HG03175 (cell line): ENCODE measurements around the gene ANKRD29.
"Not testable (repeated sequence)": the region's sequence is repeated elsewhere in the genome, so short reads cannot be mapped to it uniquely, and the experiment has no call there.

Experiments used
- ATAC-seq: cut with Tn5 transposase; IDR thresholded peaks from one replicate; pipeline ENCODE4 v1.9.1; 2021; ENCODE audit warnings: mild to moderate bottlenecking, moderate library complexity; ENCODE audit not compliant: unreplicated experiment

The ANKRD29 gene

DNA sequence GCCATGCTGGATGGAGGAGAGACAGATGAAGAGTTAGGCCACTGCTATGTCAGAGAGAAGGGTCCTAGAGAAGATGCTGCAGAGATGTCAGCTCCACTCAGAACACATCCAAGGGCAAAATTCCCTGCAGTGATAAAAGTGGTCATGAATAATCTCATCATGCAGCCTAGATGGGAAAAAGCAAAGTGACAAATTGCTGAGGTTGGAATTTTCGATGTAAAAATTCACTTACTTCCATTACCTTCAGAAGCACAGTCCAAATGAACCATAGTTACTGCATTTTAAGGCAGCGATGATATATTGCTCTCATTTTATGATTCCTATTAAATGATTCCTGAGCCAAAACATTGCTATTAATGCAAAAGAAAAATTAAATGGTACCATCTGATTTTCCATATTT, 16.4 kb downstream of the ANKRD29 start:
- ATAC-seq = no peak

DNA sequence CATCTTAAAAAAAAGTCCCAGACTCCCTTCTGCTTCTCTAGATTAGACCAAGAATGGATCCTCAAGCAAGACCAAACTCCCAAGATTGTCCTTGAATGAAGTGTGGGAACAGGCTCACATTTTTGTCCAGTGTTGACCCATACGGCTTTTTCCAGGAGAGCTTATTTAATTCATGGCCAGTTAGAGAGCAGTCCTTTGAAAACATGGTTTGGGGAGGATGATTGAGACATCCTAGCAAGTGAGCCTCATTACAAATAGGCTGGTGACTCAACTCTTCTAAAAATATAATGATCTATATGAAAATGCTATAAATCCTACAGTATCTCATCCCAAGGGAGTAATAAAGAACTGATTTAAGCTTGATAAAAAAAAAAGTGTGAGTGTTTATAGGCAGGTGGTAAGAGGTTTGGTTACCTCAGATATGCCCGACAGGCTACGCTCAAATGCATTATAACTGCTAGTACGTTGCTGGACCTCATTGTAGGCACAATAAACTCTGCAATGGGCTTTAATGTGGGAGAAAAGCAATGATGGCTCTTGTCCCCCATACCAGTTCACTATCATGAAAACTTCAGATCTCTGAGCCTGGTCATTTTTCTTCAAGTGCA, 17.0 kb downstream of the ANKRD29 start:
- ATAC-seq = no peak

DNA sequence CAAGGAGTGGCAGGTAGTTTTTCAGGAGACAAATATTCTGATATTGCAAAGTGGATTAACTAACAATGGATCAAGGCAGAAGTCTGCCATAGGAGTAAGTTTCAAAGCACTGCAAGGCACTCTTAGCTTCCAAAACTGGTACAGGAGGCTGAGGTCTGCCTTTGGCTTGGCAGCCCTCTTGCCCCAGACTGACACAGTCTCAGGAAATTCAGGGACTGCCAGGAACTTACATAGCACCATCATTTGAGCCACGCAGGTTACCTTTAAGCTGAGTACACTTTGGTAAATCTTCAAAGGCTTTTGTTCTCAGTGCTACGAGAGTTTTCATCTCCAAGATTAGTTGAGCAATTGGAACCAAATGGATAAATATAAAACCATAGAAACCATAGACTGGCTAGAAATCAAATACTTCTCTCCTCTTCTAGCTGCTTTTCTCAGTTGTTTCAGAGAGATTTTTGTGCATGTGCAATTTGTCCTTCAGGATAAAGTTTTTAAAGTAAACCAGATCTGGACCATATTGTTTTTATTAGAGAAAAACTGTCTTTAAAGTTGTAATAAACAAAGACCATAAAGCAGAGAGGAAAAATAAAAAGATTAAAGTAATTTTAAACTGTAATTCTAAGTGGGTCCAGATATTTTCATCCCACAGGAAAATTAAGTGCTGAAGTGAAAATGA, 18.8 kb downstream of the ANKRD29 start:
- ATAC-seq = no peak

- no peak for ATAC-seq
Observed at GRCh38 chr18:23641937-23642666, 20.6 kb downstream of the ANKRD29 start.

- ATAC-seq = no peak
Observed at GRCh38 chr18:23641143-23641720, 21.5 kb downstream of the ANKRD29 start.

GRCh38 chr18:23640052-23640451, 22.7 kb downstream of the ANKRD29 start:
- no peak for ATAC-seq

GRCh38 chr18:23636433-23636832, 26.3 kb downstream of the ANKRD29 start:
- not testable (repeated sequence) for ATAC-seq

DNA sequence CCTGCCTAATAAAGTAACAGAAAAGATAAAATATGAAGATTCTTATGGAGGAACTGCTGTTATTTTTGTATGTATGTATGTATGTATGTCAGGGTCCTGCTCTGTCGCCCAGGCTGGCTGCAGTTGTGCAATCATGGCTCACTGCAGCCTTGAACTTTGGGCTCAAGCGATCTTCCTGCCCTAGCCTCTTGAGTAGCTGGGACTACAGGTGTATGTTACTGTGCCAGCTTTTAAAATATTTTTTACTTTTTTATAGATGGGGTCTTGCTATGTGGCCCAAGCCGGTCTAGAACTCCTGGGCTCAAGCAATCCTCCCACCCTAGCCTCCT, 26.7 kb downstream of the ANKRD29 start:
- no peak for ATAC-seq

- no peak for ATAC-seq
Observed at GRCh38 chr18:23635283-23636070, 27.2 kb downstream of the ANKRD29 start.

DNA sequence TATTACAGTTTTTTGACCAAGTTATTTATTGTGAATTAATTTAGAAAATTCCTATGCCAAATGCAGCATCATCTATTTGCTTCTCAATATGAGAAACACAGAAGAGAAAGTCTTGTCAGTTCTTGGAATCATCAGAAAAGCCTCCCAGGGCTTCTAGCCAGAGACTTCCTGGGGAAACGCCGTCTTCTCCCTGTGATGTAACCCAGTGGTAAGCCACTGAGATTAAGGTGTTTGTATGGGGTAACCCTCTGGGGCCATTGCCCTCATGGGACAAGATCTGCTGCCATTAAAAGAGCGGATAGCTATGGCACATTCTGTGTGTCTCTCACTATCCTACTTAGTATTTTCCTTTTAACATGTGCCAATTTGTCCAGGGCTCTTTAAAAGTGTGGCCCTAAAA, 28.0 kb downstream of the ANKRD29 start:
- ATAC-seq = no peak

GRCh38 chr18:23632615-23633014, 30.1 kb downstream of the ANKRD29 start:
- no peak for ATAC-seq

DNA sequence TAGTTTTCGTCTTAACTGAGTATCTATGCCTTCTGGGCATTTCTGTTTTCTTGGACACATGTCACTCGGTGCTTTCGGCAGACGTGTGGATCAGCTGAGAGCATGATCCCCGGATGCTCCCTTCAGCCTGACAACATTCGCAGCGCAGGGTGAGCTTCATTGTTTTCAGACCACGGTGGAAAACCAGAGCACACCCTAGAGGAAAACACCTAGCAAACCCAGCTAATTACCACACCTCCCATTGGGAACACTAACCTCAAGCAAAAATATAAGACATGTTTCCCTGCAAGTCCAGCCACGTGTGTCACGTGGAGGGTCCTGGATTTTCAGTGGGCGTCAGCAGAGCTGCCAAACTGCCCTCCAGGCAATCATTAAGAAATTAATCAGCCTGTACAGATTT, 31.0 kb downstream of the ANKRD29 start:
- ATAC-seq = no peak

DNA sequence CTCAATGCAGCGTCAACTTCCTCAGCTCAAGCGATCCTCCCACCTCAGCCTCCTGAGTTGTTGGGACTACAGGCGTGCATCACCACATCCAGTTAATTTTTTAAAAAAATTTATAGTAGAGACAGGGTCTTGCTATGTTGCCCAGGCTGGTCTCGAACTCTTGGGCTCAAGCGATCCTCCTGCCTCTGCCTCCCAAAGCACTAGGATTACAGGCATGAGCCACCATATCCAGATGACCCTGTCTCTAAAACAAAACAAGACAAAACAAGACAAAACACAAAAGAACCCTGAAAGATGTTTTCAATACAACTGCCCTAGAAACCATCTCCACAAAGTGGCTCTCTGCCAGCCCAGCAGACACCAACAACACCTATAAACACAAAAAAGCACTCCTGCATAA, 31.4 kb downstream of the ANKRD29 start:
- no peak for ATAC-seq

DNA sequence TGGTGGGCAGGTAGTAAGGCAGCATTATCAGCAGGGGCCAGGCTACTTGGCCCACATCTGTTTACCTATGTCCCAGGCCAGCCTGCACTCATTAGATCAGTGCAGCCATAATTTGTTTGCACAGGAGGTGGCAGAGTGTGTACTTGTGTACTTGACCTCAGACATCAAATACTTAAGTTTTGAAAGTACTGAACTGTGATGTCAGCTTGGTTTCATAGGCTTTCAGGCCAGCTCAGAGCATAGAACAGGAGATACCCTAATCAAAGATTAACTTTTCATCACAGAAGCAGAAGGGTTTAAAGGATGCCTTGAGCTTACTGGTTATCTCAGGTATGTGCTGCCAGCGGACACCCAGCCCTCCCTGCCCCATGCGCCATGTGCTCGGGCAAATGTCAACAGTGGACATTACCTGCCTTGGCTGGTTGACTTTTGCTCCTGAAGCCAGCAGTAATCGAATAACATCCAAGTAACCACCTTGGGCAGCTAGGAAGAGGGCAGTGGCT, 33.2 kb downstream of the ANKRD29 start:
- ATAC-seq = peak; percentile 95

- no peak for ATAC-seq
Observed at GRCh38 chr18:23627970-23628369, 34.7 kb downstream of the ANKRD29 start.

DNA sequence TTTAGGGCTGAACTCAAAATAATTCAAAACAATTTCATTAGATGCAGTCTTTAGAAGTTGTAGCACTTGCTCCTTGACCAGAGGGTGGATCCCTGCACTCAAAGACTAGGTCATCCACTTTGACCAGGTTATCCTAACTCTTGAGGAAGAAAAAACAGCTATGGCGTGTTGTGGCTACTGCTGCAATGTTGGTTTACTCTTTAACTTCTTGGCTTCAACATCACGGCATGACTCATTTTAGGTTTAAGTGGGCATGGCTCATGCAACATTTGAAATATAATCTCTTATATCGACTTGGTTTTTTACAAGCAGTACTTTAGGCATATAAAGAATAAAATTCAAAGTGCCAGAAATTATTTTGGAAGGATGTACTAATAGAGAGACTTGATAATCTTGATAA, 35.4 kb downstream of the ANKRD29 start:
- no peak for ATAC-seq

DNA sequence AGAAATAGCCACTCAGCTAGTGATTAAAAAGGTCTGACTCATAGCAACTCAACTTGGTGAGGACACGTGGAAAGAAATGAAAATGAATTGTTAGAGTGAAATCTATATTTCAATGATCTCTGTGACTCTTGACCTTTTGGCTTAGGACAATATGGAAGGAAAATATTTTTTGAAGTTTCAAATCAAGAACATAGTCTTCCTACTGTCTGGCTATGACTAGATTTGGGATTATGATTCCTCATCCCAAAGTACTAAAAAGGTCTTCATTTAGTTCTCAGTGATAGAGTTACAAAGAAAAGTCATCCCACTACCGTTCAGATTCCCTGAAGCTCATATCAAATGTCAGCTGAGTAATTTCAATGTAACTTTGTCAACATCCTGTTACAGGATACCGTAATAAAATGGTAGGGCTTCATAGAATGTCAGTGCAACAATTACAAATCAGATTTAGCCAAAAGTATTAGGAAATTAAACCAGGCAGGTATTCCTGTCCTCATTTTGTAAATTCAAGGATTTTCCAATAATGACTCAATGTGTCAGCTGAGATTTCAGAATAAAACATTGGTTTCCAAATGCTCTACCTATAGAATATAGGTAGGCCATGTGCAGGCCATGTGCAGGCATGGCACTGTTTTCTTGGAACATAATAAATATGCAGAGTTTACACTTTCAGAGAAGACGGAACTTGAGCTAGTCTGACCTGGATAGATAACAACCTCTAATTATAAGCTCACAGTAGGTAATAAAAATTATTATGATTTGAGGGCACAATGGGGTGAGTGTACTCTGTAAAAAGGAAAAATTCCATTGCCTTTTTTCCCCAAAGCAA, 36.0 kb downstream of the ANKRD29 start:
- no peak for ATAC-seq

DNA sequence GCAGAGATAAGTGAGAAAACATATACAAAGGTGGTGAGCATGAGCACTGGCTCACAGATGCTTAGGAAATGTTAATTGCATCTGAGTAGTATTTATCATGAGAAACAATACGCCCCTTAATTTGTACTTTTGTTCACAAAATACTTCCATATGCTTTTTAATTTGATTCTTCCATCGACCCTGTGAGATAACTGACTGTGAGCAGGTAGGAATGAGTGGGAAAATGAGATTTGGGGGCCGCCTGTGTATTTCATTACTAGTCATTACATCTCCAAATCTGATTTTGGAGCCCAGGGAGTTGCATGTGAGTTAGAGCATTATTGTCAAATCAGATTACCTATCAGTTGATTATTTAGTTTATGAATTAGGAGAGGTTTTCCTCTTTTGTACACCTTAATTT, 39.7 kb downstream of the ANKRD29 start:
- ATAC-seq = no peak

- ATAC-seq = peak; percentile 26
Observed at GRCh38 chr18:23619388-23619881, 43.3 kb downstream of the ANKRD29 start.

DNA sequence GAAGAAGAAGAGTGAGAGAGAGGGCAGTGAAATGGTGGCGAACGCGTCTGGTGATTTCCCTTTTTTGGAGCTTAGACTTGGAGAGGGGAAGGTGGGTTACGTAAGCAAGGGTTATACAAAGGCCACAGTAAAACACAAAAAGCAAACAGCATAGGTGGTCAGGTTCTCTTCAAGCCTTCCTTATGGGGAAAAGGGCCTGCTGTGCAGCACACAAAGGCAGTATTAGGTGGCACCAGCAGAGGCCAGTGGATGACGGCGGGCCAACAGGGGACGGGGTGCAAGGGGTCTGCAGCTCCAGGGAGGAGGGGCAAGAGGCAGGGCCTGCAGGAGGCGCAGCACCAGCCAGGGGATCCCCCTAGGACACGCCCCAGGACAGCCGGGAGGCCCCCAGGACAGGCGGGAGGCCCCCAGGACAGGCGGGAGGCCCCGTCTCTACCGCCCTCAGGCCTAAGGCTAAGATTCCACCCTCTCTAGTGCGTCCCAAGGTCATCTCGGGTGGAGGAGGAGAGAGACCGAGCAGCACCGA, 43.8 kb downstream of the ANKRD29 start:
- peak; percentile 28 for ATAC-seq
